Esophagus muscularis mucosa (tissue), 4 donors: ENCODE results near the gene ANTKMT.

Experiments
- CTCF ChIP-seq, 3 experiments: fragments of 200-600 bp in 2 of 3; fragments of 450-650 bp in 1 of 3; sonication (generic) in 2 of 3; IDR thresholded peaks; one replicate each; pipeline ENCODE4 v1.5.1; 2017 to 2019; ENCODE audit warnings: antibody characterized with exemption in 3 of 3, mild to moderate bottlenecking in 2 of 3, moderate library complexity in 1 of 3
- EP300 ChIP-seq: sonication (generic); formaldehyde crosslinking; IDR thresholded peaks from one replicate; pipeline ENCODE4 v1.6.1; 2017; ENCODE audit warnings: antibody characterized with exemption
- POLR2A ChIP-seq: fragments of 450-650 bp; IDR thresholded peaks from one replicate; pipeline ENCODE4 v1.6.1; 2017; ENCODE audit warnings: antibody characterized with exemption, moderate library complexity, mild to moderate bottlenecking, low read depth
- POLR2AphosphoS5 ChIP-seq, 2 donors: sonication (generic); formaldehyde crosslinking; IDR thresholded peaks; one replicate each; pipeline ENCODE4 v1.6.1; 2017; ENCODE audit warnings: antibody characterized with exemption in 2 of 2

- TF ChIP-seq CTCF (IDR thresholded peaks at IDR 0.05) (no peak), POLR2AphosphoS5 (IDR thresholded peaks at IDR 0.05) (no peak), POLR2A (no peak), EP300 (no peak)
These were observed 1.0 kb downstream of the ANTKMT start for GRCh38 chr16:721765-722540.
